Measurements from ENCODE around the gene ZBED2.

Gene ZBED2

GRCh38 chr3:111613294-111613693, 18.1 kb upstream of the ZBED2 start:
- no peak for DNase-seq (ENCODE audit: extremely low read depth, low read depth)
- H3K4me3 ChIP-seq (replicated peaks; ENCODE audit: low read depth, low read length): no peak overlapping the region
- TF ChIP-seq CTCF (IDR thresholded peaks at IDR 0.05; ENCODE audit: low read depth, low read length, missing control alignments): no peak

- DNase-seq (ENCODE audit: extremely low read depth, low read depth): no peak
- H3K4me3 ChIP-seq (replicated peaks; ENCODE audit: low read depth, low read length): no peak overlapping the region
- no peak for TF ChIP-seq CTCF (IDR thresholded peaks at IDR 0.05; ENCODE audit: low read depth, low read length, missing control alignments)
These were observed 15.5 kb upstream of the ZBED2 start for GRCh38 chr3:111610612-111611054.

GRCh38 chr3:111610189-111610588, 15.0 kb upstream of the ZBED2 start:
- no peak overlapping the region for H3K4me3 ChIP-seq (replicated peaks; ENCODE audit: low read depth, low read length)
- no peak for TF ChIP-seq CTCF (IDR thresholded peaks at IDR 0.05; ENCODE audit: low read depth, low read length, missing control alignments)
- no peak for DNase-seq (ENCODE audit: extremely low read depth, low read depth)

GRCh38 chr3:111609700-111610099, 14.6 kb upstream of the ZBED2 start:
- TF ChIP-seq CTCF (IDR thresholded peaks at IDR 0.05; ENCODE audit: low read depth, low read length, missing control alignments): no peak
- no peak overlapping the region for H3K4me3 ChIP-seq (replicated peaks; ENCODE audit: low read depth, low read length)

GRCh38 chr3:111608383-111608782, 13.2 kb upstream of the ZBED2 start:
- no peak for TF ChIP-seq CTCF (IDR thresholded peaks at IDR 0.05; ENCODE audit: low read depth, low read length, missing control alignments)
- H3K4me3 ChIP-seq (replicated peaks; ENCODE audit: low read depth, low read length): no peak overlapping the region
- DNase-seq (ENCODE audit: extremely low read depth, low read depth): no peak

More at GRCh38 chr3:111609700-111610099, 14.6 kb upstream of the ZBED2 start:
- DNase-seq (ENCODE audit: extremely low read depth, low read depth): no peak

GRCh38 chr3:111607240-111607920, 12.2 kb upstream of the ZBED2 start:
- TF ChIP-seq CTCF (IDR thresholded peaks at IDR 0.05; ENCODE audit: low read depth, low read length, missing control alignments): no peak
- DNase-seq (ENCODE audit: extremely low read depth, low read depth): no peak
- no peak overlapping the region for H3K4me3 ChIP-seq (replicated peaks; ENCODE audit: low read depth, low read length)

- H3K4me3 ChIP-seq (replicated peaks; ENCODE audit: low read depth, low read length): no peak overlapping the region
- DNase-seq (ENCODE audit: extremely low read depth, low read depth): no peak
- no peak for TF ChIP-seq CTCF (IDR thresholded peaks at IDR 0.05; ENCODE audit: low read depth, low read length, missing control alignments)
These were observed 10.3 kb upstream of the ZBED2 start for GRCh38 chr3:111605493-111605892.

Data from HFF-Myc (cell line).